ENCODE data around the gene GAB1. TPM values are rescaled to one million over a fixed set of nuclear protein-coding genes. Genes with fewer than 3 reads are reported as not detected.

The GAB1 gene
- total and polyA plus RNA-seq, 2 donors from 2014 or later, result 3.6 to 38.0 TPM

- no peaks in the 10 kb centered on the region for H3K4me1 ChIP-seq (ENCODE audit: control insufficient read depth in 2 of 3, insufficient read depth in 2 of 3, low read depth in 1 of 3, low read length in 3 of 3)
- no peak for FAIRE-seq
- H3K36me3 ChIP-seq (ENCODE audit: control insufficient read depth in 2 of 3, insufficient read depth in 3 of 3, low read length in 3 of 3), result no peaks in the 10 kb centered on the region
- no peak overlapping the region for H3K9ac ChIP-seq (ENCODE audit: low read length in 3 of 3)
- no peak for DNase-seq
- intact Hi-C loops (cut with DNase I), result no loop called here
- no peak for TF ChIP-seq CTCF (IDR thresholded peaks at IDR 0.05; ENCODE audit: borderline replicate concordance, extremely low read depth, insufficient read depth)
- no peak overlapping the region for H3K4me3 ChIP-seq (ENCODE audit: low read length in 3 of 3)
- no peaks in the 10 kb centered on the region for H3K9me3 ChIP-seq (ENCODE audit: control insufficient read depth in 2 of 3, insufficient read depth in 1 of 3, low read length in 3 of 3)
- H3K27ac ChIP-seq (ENCODE audit: low read depth in 2 of 2, low read length in 2 of 2), result no peak overlapping the region
- no peaks in the 10 kb centered on the region for H3K27me3 ChIP-seq (ENCODE audit: control insufficient read depth, insufficient read depth, low read length)
Measured at GRCh38 chr4:143289370-143289769, 47.3 kb upstream of the GAB1 start.

GRCh38 chr4:143291314-143291713 lies 45.4 kb upstream of the GAB1 start:
- intact Hi-C loops (cut with DNase I), result no loop called here
- Histone ChIP-seq H3K9ac (ENCODE audit: low read length in 3 of 3) (no peak overlapping the region), H3K36me3 (ENCODE audit: control insufficient read depth in 2 of 3, insufficient read depth in 3 of 3, low read length in 3 of 3) (no peaks in the 10 kb centered on the region), H3K9me3 (ENCODE audit: control insufficient read depth in 2 of 3, insufficient read depth in 1 of 3, low read length in 3 of 3) (no peaks in the 10 kb centered on the region), H3K4me1 (ENCODE audit: control insufficient read depth in 2 of 3, insufficient read depth in 2 of 3, low read depth in 1 of 3, low read length in 3 of 3) (no peaks in the 10 kb centered on the region), H3K4me3 (ENCODE audit: low read length in 3 of 3) (no peak overlapping the region), H3K27ac (ENCODE audit: low read depth in 2 of 2, low read length in 2 of 2) (no peak overlapping the region), H3K27me3 (ENCODE audit: control insufficient read depth, insufficient read depth, low read length) (no peaks in the 10 kb centered on the region)
- TF ChIP-seq CTCF (IDR thresholded peaks at IDR 0.05; ENCODE audit: borderline replicate concordance, extremely low read depth, insufficient read depth), result no peak
- FAIRE-seq (no peak), DNase-seq (no peak)

GRCh38 chr4:143292858-143293257 lies 43.8 kb upstream of the GAB1 start:
- no peak overlapping the region for H3K4me3 ChIP-seq (ENCODE audit: low read length in 3 of 3)
- no peak for TF ChIP-seq CTCF (IDR thresholded peaks at IDR 0.05; ENCODE audit: borderline replicate concordance, extremely low read depth, insufficient read depth)
- H3K36me3 ChIP-seq (ENCODE audit: control insufficient read depth in 2 of 3, insufficient read depth in 3 of 3, low read length in 3 of 3), result no peaks in the 10 kb centered on the region
- H3K9ac ChIP-seq (ENCODE audit: low read length in 3 of 3), result no peak overlapping the region
- no peaks in the 10 kb centered on the region for H3K4me1 ChIP-seq (ENCODE audit: control insufficient read depth in 2 of 3, insufficient read depth in 2 of 3, low read depth in 1 of 3, low read length in 3 of 3)
- intact Hi-C loops (cut with DNase I), result no loop called here
- FAIRE-seq (no peak), DNase-seq (no peak)
- H3K27me3 ChIP-seq (ENCODE audit: control insufficient read depth, insufficient read depth, low read length), result no peaks in the 10 kb centered on the region
- H3K9me3 ChIP-seq (ENCODE audit: control insufficient read depth in 2 of 3, insufficient read depth in 1 of 3, low read length in 3 of 3), result no peaks in the 10 kb centered on the region
- no peak overlapping the region for H3K27ac ChIP-seq (ENCODE audit: low read depth in 2 of 2, low read length in 2 of 2)

GRCh38 chr4:143294310-143294709 lies 42.4 kb upstream of the GAB1 start:
- Histone ChIP-seq H3K4me1 (ENCODE audit: control insufficient read depth in 2 of 3, insufficient read depth in 2 of 3, low read depth in 1 of 3, low read length in 3 of 3) (no peaks in the 10 kb centered on the region), H3K36me3 (ENCODE audit: control insufficient read depth in 2 of 3, insufficient read depth in 3 of 3, low read length in 3 of 3) (no peaks in the 10 kb centered on the region), H3K9me3 (ENCODE audit: control insufficient read depth in 2 of 3, insufficient read depth in 1 of 3, low read length in 3 of 3) (no peaks in the 10 kb centered on the region), H3K27me3 (ENCODE audit: control insufficient read depth, insufficient read depth, low read length) (no peaks in the 10 kb centered on the region), H3K9ac (ENCODE audit: low read length in 3 of 3) (no peak overlapping the region), H3K27ac (ENCODE audit: low read depth in 2 of 2, low read length in 2 of 2) (no peak overlapping the region), H3K4me3 (ENCODE audit: low read length in 3 of 3) (no peak overlapping the region)
- intact Hi-C loops (cut with DNase I), result no loop called here
- DNase-seq (peak; percentile 32 to 88 (median 50)), FAIRE-seq (no peak)
- no peak for TF ChIP-seq CTCF (IDR thresholded peaks at IDR 0.05; ENCODE audit: borderline replicate concordance, extremely low read depth, insufficient read depth)

All from kidney (tissue), 14 donors.